ENCODE data around the gene FRG2C.
"Not testable (repeated sequence)": the region's sequence is repeated elsewhere in the genome, so short reads cannot be mapped to it uniquely, and the experiment has no call there.

- TF ChIP-seq, protein P1, sequence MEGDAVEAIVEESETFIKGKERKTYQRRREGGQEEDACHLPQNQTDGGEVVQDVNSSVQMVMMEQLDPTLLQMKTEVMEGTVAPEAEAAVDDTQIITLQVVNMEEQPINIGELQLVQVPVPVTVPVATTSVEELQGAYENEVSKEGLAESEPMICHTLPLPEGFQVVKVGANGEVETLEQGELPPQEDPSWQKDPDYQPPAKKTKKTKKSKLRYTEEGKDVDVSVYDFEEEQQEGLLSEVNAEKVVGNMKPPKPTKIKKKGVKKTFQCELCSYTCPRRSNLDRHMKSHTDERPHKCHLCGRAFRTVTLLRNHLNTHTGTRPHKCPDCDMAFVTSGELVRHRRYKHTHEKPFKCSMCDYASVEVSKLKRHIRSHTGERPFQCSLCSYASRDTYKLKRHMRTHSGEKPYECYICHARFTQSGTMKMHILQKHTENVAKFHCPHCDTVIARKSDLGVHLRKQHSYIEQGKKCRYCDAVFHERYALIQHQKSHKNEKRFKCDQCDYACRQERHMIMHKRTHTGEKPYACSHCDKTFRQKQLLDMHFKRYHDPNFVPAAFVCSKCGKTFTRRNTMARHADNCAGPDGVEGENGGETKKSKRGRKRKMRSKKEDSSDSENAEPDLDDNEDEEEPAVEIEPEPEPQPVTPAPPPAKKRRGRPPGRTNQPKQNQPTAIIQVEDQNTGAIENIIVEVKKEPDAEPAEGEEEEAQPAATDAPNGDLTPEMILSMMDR (conservative IDR thresholded peaks at IDR 0.05; ENCODE audit: low read length), result not testable (repeated sequence)
- TF ChIP-seq EZH2phosphoT487 (IDR thresholded peaks at IDR 0.05; ENCODE audit: borderline replicate concordance), result not testable (repeated sequence)
Observed at GRCh38 chr3:75638947-75639346, 25.2 kb upstream of the FRG2C start.
